Nephron (organoid): ENCODE measurements around the gene PIAS1.
"Not testable (repeated sequence)": the region's sequence is repeated elsewhere in the genome, so short reads cannot be mapped to it uniquely, and the experiment has no call there.

ENCODE experiments used
- H3K27ac Mint-ChIP-seq, 3 experiments: 2 replicates each; pipeline ENCODE4 v1.8.0; 2020; ENCODE audit warnings: mixed read lengths in 3 of 3, mild to moderate bottlenecking in 2 of 3, moderate library complexity in 1 of 3
- H3K27me3 Mint-ChIP-seq: 2 replicates; pipeline ENCODE4 v1.8.0; 2021; ENCODE audit warnings: low read depth, mild to moderate bottlenecking, moderate library complexity, mixed read lengths
- H3K36me3 Mint-ChIP-seq: 2 replicates; pipeline ENCODE4 v1.8.0; 2020; ENCODE audit warnings: low read depth, mixed read lengths
- H3K4me1 Mint-ChIP-seq: 2 replicates; pipeline ENCODE4 v1.8.0; 2020; ENCODE audit warnings: mixed read lengths
- H3K4me3 Mint-ChIP-seq, 3 experiments: 2 replicates each; pipeline ENCODE4 v1.8.0; 2020; ENCODE audit warnings: mild to moderate bottlenecking in 3 of 3, mixed read lengths in 3 of 3, moderate library complexity in 2 of 3
- H3K9me3 Mint-ChIP-seq: 2 replicates; pipeline ENCODE4 v1.8.0; 2020; ENCODE audit warnings: mixed read lengths
- CTCF ChIP-seq, 3 experiments: fragments of 200-600 bp; sonication (generic); IDR thresholded peaks; one replicate each; pipeline ENCODE4 v1.5.0; 2021; ENCODE audit warnings: antibody characterized with exemption in 3 of 3; ENCODE audit not compliant: unreplicated experiment in 3 of 3

PIAS1 gene

GRCh38 chr15:68199340-68199739, 145.2 kb downstream of the PIAS1 start:
- no peaks in the 10 kb centered on the region for H3K27me3 Mint-ChIP-seq
- no peak overlapping the region for H3K4me3 Mint-ChIP-seq
- no peaks in the 10 kb centered on the region for H3K9me3 Mint-ChIP-seq
- H3K4me1 Mint-ChIP-seq = peaks cover 49% of the 10 kb centered on the region
- H3K27ac Mint-ChIP-seq = peak overlapping the region; percentile 20 to 42 (median 39)
- TF ChIP-seq CTCF (IDR thresholded peaks at IDR 0.05; ENCODE audit: unreplicated experiment in 3 of 3) = no peak
- H3K36me3 Mint-ChIP-seq = peaks cover 19% of the 10 kb centered on the region

GRCh38 chr15:68200016-68200861, 146.1 kb downstream of the PIAS1 start:
- H3K36me3 Mint-ChIP-seq = peaks cover 12% of the 10 kb centered on the region
- H3K9me3 Mint-ChIP-seq = no peaks in the 10 kb centered on the region
- peaks cover 52% of the 10 kb centered on the region for H3K4me1 Mint-ChIP-seq
- H3K4me3 Mint-ChIP-seq = no peak overlapping the region
- TF ChIP-seq CTCF (IDR thresholded peaks at IDR 0.05; ENCODE audit: unreplicated experiment in 3 of 3) = no peak
- no peaks in the 10 kb centered on the region for H3K27me3 Mint-ChIP-seq
- peak overlapping the region in 2 of 3 experiments; percentile 39 to 42 for H3K27ac Mint-ChIP-seq

- Mint-ChIP-seq H3K9me3 (no peaks in the 10 kb centered on the region), H3K27ac (peak overlapping the region; percentile 11 to 71 (median 30)), H3K27me3 (no peaks in the 10 kb centered on the region), H3K36me3 (peaks cover 8% of the 10 kb centered on the region), H3K4me3 (no peak overlapping the region), H3K4me1 (peaks cover 54% of the 10 kb centered on the region)
- no peak for TF ChIP-seq CTCF (IDR thresholded peaks at IDR 0.05; ENCODE audit: unreplicated experiment in 3 of 3)
These were observed 147.2 kb downstream of the PIAS1 start for GRCh38 chr15:68201153-68201878.

- Mint-ChIP-seq H3K9me3 (no peaks in the 10 kb centered on the region), H3K4me3 (no peak overlapping the region), H3K36me3 (peaks cover 8% of the 10 kb centered on the region), H3K27me3 (no peaks in the 10 kb centered on the region), H3K4me1 (peaks cover 55% of the 10 kb centered on the region), H3K27ac (peak overlapping the region; percentile 11 to 71 (median 30))
- TF ChIP-seq CTCF (IDR thresholded peaks at IDR 0.05; ENCODE audit: unreplicated experiment in 3 of 3) = no peak
These were observed 147.8 kb downstream of the PIAS1 start for GRCh38 chr15:68201879-68202261.

GRCh38 chr15:68202994-68203393, 148.9 kb downstream of the PIAS1 start:
- H3K4me1 Mint-ChIP-seq = peaks cover 47% of the 10 kb centered on the region
- H3K27ac Mint-ChIP-seq = peak overlapping the region in 1 of 3 experiments; percentile 58
- H3K27me3 Mint-ChIP-seq, H3K9me3 Mint-ChIP-seq, H3K4me3 Mint-ChIP-seq, H3K36me3 Mint-ChIP-seq: not testable (repeated sequence)

GRCh38 chr15:68203486-68203885, 149.4 kb downstream of the PIAS1 start:
- Mint-ChIP-seq H3K27me3 (no peaks in the 10 kb centered on the region), H3K9me3 (no peaks in the 10 kb centered on the region)

More at GRCh38 chr15:68203486-68203885, 149.4 kb downstream of the PIAS1 start:
- TF ChIP-seq CTCF (IDR thresholded peaks at IDR 0.05; ENCODE audit: unreplicated experiment in 3 of 3) = no peak
- no peak overlapping the region for H3K4me3 Mint-ChIP-seq
- H3K36me3 Mint-ChIP-seq = no peaks in the 10 kb centered on the region
- peak overlapping the region in 1 of 3 experiments; percentile 58 for H3K27ac Mint-ChIP-seq
- H3K4me1 Mint-ChIP-seq = peaks cover 47% of the 10 kb centered on the region
